SU-DHL-6 (cell line): ENCODE results near the gene GIPC2.
"Not testable (repeated sequence)": the region's sequence is repeated elsewhere in the genome, so short reads cannot be mapped to it uniquely, and the experiment has no call there.

Source experiments
- H2AFZ ChIP-seq: fragments of 200-600 bp; sonication (generic); 2 replicates; pipeline ENCODE4 v1.6.1; 2014; ENCODE audit warnings: low read depth, mild to moderate bottlenecking, moderate library complexity, mixed read lengths, antibody characterized with exemption, low read length; ENCODE audit not compliant: severe bottlenecking
- H3F3A ChIP-seq: fragments of 200-600 bp; shearing (Covaris generic); 2 replicates; pipeline ENCODE4 v1.6.0; 2016; ENCODE audit warnings: antibody characterized with exemption, mild to moderate bottlenecking; ENCODE audit not compliant: insufficient read depth
- H3K27ac ChIP-seq: fragments of 200-600 bp; sonication (generic); 2 replicates; pipeline ENCODE4 v1.5.1; 2016; ENCODE audit warnings: low read depth, mild to moderate bottlenecking, low read length, moderate library complexity, mixed read lengths
- H3K27me3 ChIP-seq: fragments of 200-600 bp; sonication (generic), shearing (Covaris generic); 2 replicates; pipeline ENCODE4 v1.6.0; 2014; ENCODE audit warnings: mild to moderate bottlenecking, low read length
- H3K36me3 ChIP-seq: fragments of 200-600 bp; sonication (generic); 2 replicates; pipeline ENCODE4 v1.6.1; 2014; ENCODE audit warnings: mild to moderate bottlenecking, low read length, mixed read lengths
- H3K4me2 ChIP-seq: fragments of 300-600, 200-600 bp; shearing (Covaris generic), sonication (generic); 2 replicates; pipeline ENCODE4 v1.6.0; 2014; ENCODE audit warnings: low read length, low read depth, mild to moderate bottlenecking; ENCODE audit not compliant: poor library complexity, severe bottlenecking
- H3K4me3 ChIP-seq: fragments of 200-600 bp; sonication (generic); 2 replicates; pipeline ENCODE4 v1.5.1; 2014; ENCODE audit warnings: antibody characterized with exemption, low read length, mild to moderate bottlenecking, mixed read lengths; ENCODE audit not compliant: insufficient read depth, poor library complexity, severe bottlenecking
- H3K79me2 ChIP-seq: fragments of 200-600 bp; sonication (generic); 2 replicates; pipeline ENCODE4 v1.6.1; 2014; ENCODE audit warnings: mild to moderate bottlenecking, low read length, moderate library complexity; ENCODE audit not compliant: insufficient read depth
- H3K9ac ChIP-seq: fragments of 200-600 bp; sonication (generic); 2 replicates; pipeline ENCODE4 v1.7.0; 2014; ENCODE audit warnings: mild to moderate bottlenecking, low read length
- H3K9me2 ChIP-seq: fragments of 200-600 bp; sonication (generic); replicated peaks from 2 replicates; pipeline ENCODE4 v1.6.1; 2014; ENCODE audit warnings: low read length; ENCODE audit not compliant: insufficient read depth
- H3K9me3 ChIP-seq: fragments of 200-600 bp; sonication (generic); 2 replicates; pipeline ENCODE4 v1.6.1; 2014; ENCODE audit warnings: low read length, mixed read lengths; ENCODE audit not compliant: insufficient read depth
- H4K20me1 ChIP-seq: fragments of 200-600 bp; sonication (generic); 2 replicates; pipeline ENCODE4 v1.6.1; 2014; ENCODE audit warnings: low read depth, mild to moderate bottlenecking, antibody characterized with exemption, low read length, moderate library complexity, mixed read lengths
- EZH2phosphoT487 ChIP-seq: fragments of 200-600 bp; sonication (generic), shearing (Covaris generic); conservative IDR thresholded peaks from 2 replicates; pipeline ENCODE4 v1.6.1; 2018; ENCODE audit warnings: mild to moderate bottlenecking, antibody characterized with exemption, low read length, moderate library complexity, mixed read lengths
- TF ChIP-seq, protein P1 (sequence below): fragments of 200-600 bp; sonication (generic); IDR thresholded peaks from one replicate; pipeline ENCODE4 v1.5.1; 2017; ENCODE audit warnings: antibody characterized with exemption, mild to moderate bottlenecking, low read length, moderate library complexity; ENCODE audit not compliant: insufficient read depth, poor library complexity, severe bottlenecking

The GIPC2 gene

DNA sequence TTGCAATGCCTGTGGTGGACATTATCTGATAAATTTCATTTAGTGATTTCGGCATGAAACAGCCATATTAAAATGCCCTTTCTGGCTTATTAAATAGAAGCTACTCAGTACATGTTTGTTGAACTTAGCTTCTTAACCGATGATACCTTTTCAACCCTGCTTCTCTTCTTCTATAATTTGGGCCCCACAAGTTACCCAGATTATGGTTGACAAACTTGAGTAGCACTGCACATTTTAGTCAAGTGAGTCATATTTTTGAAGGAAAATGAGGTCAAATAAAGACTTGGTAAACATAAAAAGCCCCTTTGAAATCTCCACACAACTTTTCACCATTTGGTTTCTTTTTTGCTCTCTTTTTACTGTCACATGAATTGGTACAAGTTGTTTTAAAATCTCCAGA is 33.8 kb downstream of the GIPC2 start:
- Histone ChIP-seq H3K9ac (no peak overlapping the region), H3K27ac (no peak overlapping the region), H3K9me2 (no peaks in the 10 kb centered on the region), H3K79me2 (no peaks in the 10 kb centered on the region), H4K20me1 (no peaks in the 10 kb centered on the region), H3K4me2 (no peak overlapping the region), H3F3A (no peaks in the 10 kb centered on the region), H3K36me3 (no peaks in the 10 kb centered on the region), H3K4me3 (no peak overlapping the region), H3K9me3 (no peaks in the 10 kb centered on the region), H2AFZ (no peak overlapping the region), H3K27me3 (no peaks in the 10 kb centered on the region)
- no peak for TF ChIP-seq EZH2phosphoT487
- TF ChIP-seq, protein P1, sequence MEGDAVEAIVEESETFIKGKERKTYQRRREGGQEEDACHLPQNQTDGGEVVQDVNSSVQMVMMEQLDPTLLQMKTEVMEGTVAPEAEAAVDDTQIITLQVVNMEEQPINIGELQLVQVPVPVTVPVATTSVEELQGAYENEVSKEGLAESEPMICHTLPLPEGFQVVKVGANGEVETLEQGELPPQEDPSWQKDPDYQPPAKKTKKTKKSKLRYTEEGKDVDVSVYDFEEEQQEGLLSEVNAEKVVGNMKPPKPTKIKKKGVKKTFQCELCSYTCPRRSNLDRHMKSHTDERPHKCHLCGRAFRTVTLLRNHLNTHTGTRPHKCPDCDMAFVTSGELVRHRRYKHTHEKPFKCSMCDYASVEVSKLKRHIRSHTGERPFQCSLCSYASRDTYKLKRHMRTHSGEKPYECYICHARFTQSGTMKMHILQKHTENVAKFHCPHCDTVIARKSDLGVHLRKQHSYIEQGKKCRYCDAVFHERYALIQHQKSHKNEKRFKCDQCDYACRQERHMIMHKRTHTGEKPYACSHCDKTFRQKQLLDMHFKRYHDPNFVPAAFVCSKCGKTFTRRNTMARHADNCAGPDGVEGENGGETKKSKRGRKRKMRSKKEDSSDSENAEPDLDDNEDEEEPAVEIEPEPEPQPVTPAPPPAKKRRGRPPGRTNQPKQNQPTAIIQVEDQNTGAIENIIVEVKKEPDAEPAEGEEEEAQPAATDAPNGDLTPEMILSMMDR: no peak

DNA sequence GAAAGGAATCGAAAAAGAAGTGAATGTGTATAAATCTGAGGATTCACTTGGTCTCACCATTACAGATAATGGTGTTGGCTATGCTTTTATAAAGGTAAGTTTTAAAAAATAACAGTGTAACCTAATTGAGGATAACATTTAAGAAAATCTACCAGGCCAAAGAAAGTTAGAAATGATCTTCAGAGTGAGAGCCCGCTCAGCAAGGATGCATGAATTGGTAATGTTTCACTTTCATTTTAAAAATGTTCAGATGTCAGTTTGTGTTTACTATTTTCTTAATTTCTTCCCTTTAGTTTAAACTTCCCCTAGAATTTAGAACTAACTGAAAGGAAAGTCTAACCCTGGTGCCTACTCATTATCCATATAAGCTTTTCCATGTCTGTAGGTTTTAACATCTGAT is 35.0 kb downstream of the GIPC2 start:
- no peaks in the 10 kb centered on the region for H3K79me2 ChIP-seq
- no peak overlapping the region for H3K9ac ChIP-seq
- no peaks in the 10 kb centered on the region for H3K27me3 ChIP-seq
- no peak overlapping the region for H3K4me3 ChIP-seq
- H2AFZ ChIP-seq: no peak overlapping the region
- H3K27ac ChIP-seq: no peak overlapping the region
- H3K4me2 ChIP-seq: no peak overlapping the region
- no peaks in the 10 kb centered on the region for H3K36me3 ChIP-seq
- no peak for TF ChIP-seq EZH2phosphoT487
- TF ChIP-seq, protein P1: no peak
- no peaks in the 10 kb centered on the region for H3K9me2 ChIP-seq
- no peaks in the 10 kb centered on the region for H4K20me1 ChIP-seq
- no peaks in the 10 kb centered on the region for H3F3A ChIP-seq
- no peaks in the 10 kb centered on the region for H3K9me3 ChIP-seq

GRCh38 chr1:78081980-78082860 is 36.5 kb downstream of the GIPC2 start:
- no peak overlapping the region for H3K27ac ChIP-seq
- H2AFZ ChIP-seq: no peak overlapping the region

GRCh38 chr1:78084639-78085038 is 38.9 kb downstream of the GIPC2 start:
- not testable (repeated sequence) for H3K9ac ChIP-seq, H4K20me1 ChIP-seq, H3K4me3 ChIP-seq, H3K79me2 ChIP-seq, H3K4me2 ChIP-seq, H3K27ac ChIP-seq, H3K27me3 ChIP-seq, H3K9me3 ChIP-seq, H3K9me2 ChIP-seq, H3F3A ChIP-seq, H3K36me3 ChIP-seq, H2AFZ ChIP-seq

More at GRCh38 chr1:78081980-78082860, 36.5 kb downstream of the GIPC2 start:
- TF ChIP-seq, protein P1: no peak
- TF ChIP-seq EZH2phosphoT487: no peak
- H3F3A ChIP-seq: no peaks in the 10 kb centered on the region
- H3K9me2 ChIP-seq: no peaks in the 10 kb centered on the region
- no peaks in the 10 kb centered on the region for H3K79me2 ChIP-seq
- H3K36me3 ChIP-seq: no peaks in the 10 kb centered on the region
- no peaks in the 10 kb centered on the region for H3K9me3 ChIP-seq
- no peak overlapping the region for H3K9ac ChIP-seq
- no peak overlapping the region for H3K4me3 ChIP-seq
- no peaks in the 10 kb centered on the region for H3K27me3 ChIP-seq
- H3K4me2 ChIP-seq: no peak overlapping the region
- H4K20me1 ChIP-seq: no peaks in the 10 kb centered on the region
